Activated CD4-positive, alpha-beta T cell treated with anti-CD3 and anti-CD28 coated beads, Interleukin-2, amount 50 U/mL, for 48 hours (primary cell): Measurements from ENCODE around the gene CCDC106.

Experiments
- DNase-seq, 2 experiments: peaks; one replicate each; pipeline ENCODE4 v3.0.0-alpha.2; 2020

Gene CCDC106

GRCh38 chr19:55652311-55653128, 4.5 kb downstream of the CCDC106 start:
- no peak for DNase-seq

GRCh38 chr19:55653651-55654322, 5.8 kb downstream of the CCDC106 start:
- peak; percentile 96 to 97 for DNase-seq

GRCh38 chr19:55654323-55654867, 6.4 kb downstream of the CCDC106 start:
- DNase-seq, result peak; percentile 98 to 99

GRCh38 chr19:55654868-55655647, 7.0 kb downstream of the CCDC106 start, which contains the start of gene U2AF2:
U2AF2 (plus strand) TSS chr19:55655035; CDS start chr19:55655105, 70 bp downstream.
- DNase-seq, result peak; percentile 95 to 96

- no peak for DNase-seq
Observed at GRCh38 chr19:55655648-55656040, 7.6 kb downstream of the CCDC106 start.

GRCh38 chr19:55656552-55656951, 8.5 kb downstream of the CCDC106 start:
- no peak for DNase-seq

GRCh38 chr19:55656988-55657747, 9.2 kb downstream of the CCDC106 start:
- peak; percentile 31 to 54 for DNase-seq

- DNase-seq, result no peak
Observed at GRCh38 chr19:55658846-55659459, 10.9 kb downstream of the CCDC106 start.

GRCh38 chr19:55659822-55660221, 11.8 kb downstream of the CCDC106 start:
- no peak for DNase-seq

GRCh38 chr19:55660404-55660803, 12.4 kb downstream of the CCDC106 start:
- no peak for DNase-seq

- DNase-seq, result no peak
Observed at GRCh38 chr19:55660991-55661390, 13.0 kb downstream of the CCDC106 start.

- no peak for DNase-seq
Observed at GRCh38 chr19:55661826-55662225, 13.8 kb downstream of the CCDC106 start.

- DNase-seq, result no peak
Observed at GRCh38 chr19:55663846-55664536, 16.0 kb downstream of the CCDC106 start.

GRCh38 chr19:55666343-55667005, 18.5 kb downstream of the CCDC106 start:
- DNase-seq, result no peak

- DNase-seq, result no peak
Observed at GRCh38 chr19:55667006-55667381, 19.0 kb downstream of the CCDC106 start.

- DNase-seq, result no peak
Observed at GRCh38 chr19:55667511-55667910, 19.5 kb downstream of the CCDC106 start.

GRCh38 chr19:55667958-55668357, 19.9 kb downstream of the CCDC106 start:
- DNase-seq, result no peak

GRCh38 chr19:55668603-55669348, 20.8 kb downstream of the CCDC106 start:
- DNase-seq, result no peak

- no peak for DNase-seq
Observed at GRCh38 chr19:55669418-55670279, 21.6 kb downstream of the CCDC106 start.
